Testis (tissue), 2 donors: Measurements from ENCODE around the gene KRTAP10-5.

Experiments used
- POLR2A ChIP-seq: fragments of 450-650 bp; IDR thresholded peaks from one replicate; pipeline ENCODE4 v1.6.1; 2017; ENCODE audit warnings: antibody characterized with exemption, mild to moderate bottlenecking, moderate library complexity
- TF ChIP-seq, protein P1 (sequence below), 3 experiments: fragments of 450-650 bp in 2 of 3; fragments of 200-600 bp in 1 of 3; sonication (generic) in 1 of 3; IDR thresholded peaks; one replicate each; pipeline ENCODE4 v1.5.1; 2016 to 2019; ENCODE audit warnings: antibody characterized with exemption in 3 of 3, mild to moderate bottlenecking in 2 of 3, moderate library complexity in 1 of 3

DNA sequence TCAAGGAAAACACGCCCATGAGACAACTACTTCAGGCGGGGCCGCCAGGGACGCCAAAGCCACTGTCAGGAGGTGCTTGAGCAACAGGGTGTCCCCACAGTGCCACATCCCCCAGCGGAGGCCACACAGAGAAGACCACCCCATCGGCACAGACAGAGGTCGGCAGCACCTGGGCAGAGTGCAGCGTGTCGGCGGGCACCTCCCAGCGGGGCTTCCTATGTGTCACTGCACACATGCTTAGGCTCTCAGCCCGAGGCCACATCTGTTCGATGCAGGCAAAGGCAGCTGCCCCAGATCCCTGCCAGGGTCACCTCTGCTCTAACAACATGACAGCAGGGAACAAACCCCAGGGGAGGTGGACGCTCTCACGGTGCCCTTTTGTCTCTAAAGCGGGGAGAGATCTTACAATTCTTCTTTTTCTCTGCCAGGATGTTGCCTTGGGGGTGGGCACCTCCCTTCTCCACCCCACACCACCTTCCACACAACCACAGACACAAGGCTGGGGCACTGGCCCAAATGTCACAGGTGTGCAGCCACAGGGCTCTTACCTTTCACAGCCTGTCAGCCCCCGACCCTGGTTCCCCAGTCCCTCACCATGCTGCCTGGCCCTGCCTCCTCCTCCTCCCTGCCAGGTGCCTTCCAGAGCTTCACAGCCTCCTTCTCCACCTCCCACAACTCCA, 35.6 kb upstream of the KRTAP10-5 start:
- TF ChIP-seq, protein P1, sequence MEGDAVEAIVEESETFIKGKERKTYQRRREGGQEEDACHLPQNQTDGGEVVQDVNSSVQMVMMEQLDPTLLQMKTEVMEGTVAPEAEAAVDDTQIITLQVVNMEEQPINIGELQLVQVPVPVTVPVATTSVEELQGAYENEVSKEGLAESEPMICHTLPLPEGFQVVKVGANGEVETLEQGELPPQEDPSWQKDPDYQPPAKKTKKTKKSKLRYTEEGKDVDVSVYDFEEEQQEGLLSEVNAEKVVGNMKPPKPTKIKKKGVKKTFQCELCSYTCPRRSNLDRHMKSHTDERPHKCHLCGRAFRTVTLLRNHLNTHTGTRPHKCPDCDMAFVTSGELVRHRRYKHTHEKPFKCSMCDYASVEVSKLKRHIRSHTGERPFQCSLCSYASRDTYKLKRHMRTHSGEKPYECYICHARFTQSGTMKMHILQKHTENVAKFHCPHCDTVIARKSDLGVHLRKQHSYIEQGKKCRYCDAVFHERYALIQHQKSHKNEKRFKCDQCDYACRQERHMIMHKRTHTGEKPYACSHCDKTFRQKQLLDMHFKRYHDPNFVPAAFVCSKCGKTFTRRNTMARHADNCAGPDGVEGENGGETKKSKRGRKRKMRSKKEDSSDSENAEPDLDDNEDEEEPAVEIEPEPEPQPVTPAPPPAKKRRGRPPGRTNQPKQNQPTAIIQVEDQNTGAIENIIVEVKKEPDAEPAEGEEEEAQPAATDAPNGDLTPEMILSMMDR (IDR thresholded peaks at IDR 0.05), result no peak
- TF ChIP-seq POLR2A, result no peak
